Stimulated activated naive CD4-positive, alpha-beta T cell (primary cell): Measurements from ENCODE around the gene NFATC2.

ENCODE experiments used
- DNase-seq, 6 experiments: peaks; one replicate each; lab custom pipeline; 2025; lab: John Stamatoyannopoulos, UW

The NFATC2 gene

GRCh38 chr20:51536116-51537069 lies 6.1 kb downstream of the NFATC2 start:
- DNase-seq: peak in 1 of 6 experiments; percentile 5

GRCh38 chr20:51535674-51536073 lies 6.8 kb downstream of the NFATC2 start:
- DNase-seq: no peak

GRCh38 chr20:51535075-51535386 lies 7.5 kb downstream of the NFATC2 start:
- DNase-seq: no peak

- no peak for DNase-seq
Observed at GRCh38 chr20:51533291-51534172, 9.0 kb downstream of the NFATC2 start.

GRCh38 chr20:51532577-51533191 lies 9.8 kb downstream of the NFATC2 start:
- no peak for DNase-seq

- DNase-seq: no peak
Observed at GRCh38 chr20:51531712-51532456, 10.6 kb downstream of the NFATC2 start.

- DNase-seq: peak in 1 of 6 experiments; percentile 13
Observed at GRCh38 chr20:51531141-51531710, 11.3 kb downstream of the NFATC2 start.

- peak in 1 of 6 experiments; percentile 12 for DNase-seq
Observed at GRCh38 chr20:51529758-51530157, 12.8 kb downstream of the NFATC2 start.

GRCh38 chr20:51529081-51529681 lies 13.3 kb downstream of the NFATC2 start:
- DNase-seq: no peak

GRCh38 chr20:51528263-51529027 lies 14.1 kb downstream of the NFATC2 start:
- peak in 3 of 6 experiments; percentile 13 to 24 (median 15) for DNase-seq

- DNase-seq: no peak
Observed at GRCh38 chr20:51526754-51527153, 15.8 kb downstream of the NFATC2 start.

GRCh38 chr20:51526106-51526470 lies 16.4 kb downstream of the NFATC2 start:
- no peak for DNase-seq

- peak in 1 of 6 experiments; percentile 7 for DNase-seq
Observed at GRCh38 chr20:51525241-51526105, 17.0 kb downstream of the NFATC2 start.

- DNase-seq: no peak
Observed at GRCh38 chr20:51523276-51524013, 19.1 kb downstream of the NFATC2 start.

GRCh38 chr20:51522207-51522606 lies 20.3 kb downstream of the NFATC2 start:
- no peak for DNase-seq

GRCh38 chr20:51517839-51518238 lies 24.7 kb downstream of the NFATC2 start:
- DNase-seq: no peak

- DNase-seq: no peak
Observed at GRCh38 chr20:51516855-51517254, 25.7 kb downstream of the NFATC2 start.

- DNase-seq: no peak
Observed at GRCh38 chr20:51514836-51515235, 27.7 kb downstream of the NFATC2 start.
